Nephron progenitor cell (in vitro differentiated cells): ENCODE measurements around the gene OMA1.

Source experiments
- DNase-seq: peaks from one replicate; pipeline ENCODE4 v3.0.0; 2021
- H3K27ac Mint-ChIP-seq: 2 replicates; pipeline ENCODE4 v1.8.0; 2021; ENCODE audit warnings: mild to moderate bottlenecking, moderate library complexity, mixed read lengths
- H3K27me3 Mint-ChIP-seq: 2 replicates; pipeline ENCODE4 v1.8.0; 2021; ENCODE audit warnings: mild to moderate bottlenecking, low read depth, mixed read lengths; ENCODE audit not compliant: poor library complexity
- H3K36me3 Mint-ChIP-seq: 2 replicates; pipeline ENCODE4 v1.8.0; 2021; ENCODE audit warnings: low read depth, mixed read lengths
- H3K4me1 Mint-ChIP-seq: 2 replicates; pipeline ENCODE4 v1.8.0; 2021; ENCODE audit warnings: mixed read lengths
- H3K4me3 Mint-ChIP-seq: 2 replicates; pipeline ENCODE4 v1.8.0; 2021; ENCODE audit warnings: mild to moderate bottlenecking, moderate library complexity, mixed read lengths
- H3K9me3 Mint-ChIP-seq: 2 replicates; pipeline ENCODE4 v1.8.0; 2021; ENCODE audit warnings: mild to moderate bottlenecking, moderate library complexity, mixed read lengths
- CTCF ChIP-seq: fragments of 200-600 bp; sonication (generic); IDR thresholded peaks from 2 replicates; pipeline ENCODE4 v1.5.0; 2021; ENCODE audit warnings: antibody characterized with exemption

OMA1 gene

GRCh38 chr1:58460469-58460868, 86.1 kb downstream of the OMA1 start:
- Mint-ChIP-seq H3K4me3 (no peak overlapping the region), H3K27ac (no peak overlapping the region), H3K9me3 (no peaks in the 10 kb centered on the region), H3K4me1 (peaks cover 8% of the 10 kb centered on the region), H3K36me3 (no peaks in the 10 kb centered on the region), H3K27me3 (peaks cover 24% of the 10 kb centered on the region)
- TF ChIP-seq CTCF = no peak
- peak; percentile 57 for DNase-seq

- no peaks in the 10 kb centered on the region for H3K9me3 Mint-ChIP-seq
- DNase-seq = no peak
- peaks cover 23% of the 10 kb centered on the region for H3K27me3 Mint-ChIP-seq
- H3K36me3 Mint-ChIP-seq = no peaks in the 10 kb centered on the region
- peak overlapping the region; percentile 13 for H3K27ac Mint-ChIP-seq
- TF ChIP-seq CTCF = no peak
- no peak overlapping the region for H3K4me3 Mint-ChIP-seq
- H3K4me1 Mint-ChIP-seq = peaks cover 10% of the 10 kb centered on the region
These were observed 86.6 kb downstream of the OMA1 start for GRCh38 chr1:58459911-58460310.

DNA sequence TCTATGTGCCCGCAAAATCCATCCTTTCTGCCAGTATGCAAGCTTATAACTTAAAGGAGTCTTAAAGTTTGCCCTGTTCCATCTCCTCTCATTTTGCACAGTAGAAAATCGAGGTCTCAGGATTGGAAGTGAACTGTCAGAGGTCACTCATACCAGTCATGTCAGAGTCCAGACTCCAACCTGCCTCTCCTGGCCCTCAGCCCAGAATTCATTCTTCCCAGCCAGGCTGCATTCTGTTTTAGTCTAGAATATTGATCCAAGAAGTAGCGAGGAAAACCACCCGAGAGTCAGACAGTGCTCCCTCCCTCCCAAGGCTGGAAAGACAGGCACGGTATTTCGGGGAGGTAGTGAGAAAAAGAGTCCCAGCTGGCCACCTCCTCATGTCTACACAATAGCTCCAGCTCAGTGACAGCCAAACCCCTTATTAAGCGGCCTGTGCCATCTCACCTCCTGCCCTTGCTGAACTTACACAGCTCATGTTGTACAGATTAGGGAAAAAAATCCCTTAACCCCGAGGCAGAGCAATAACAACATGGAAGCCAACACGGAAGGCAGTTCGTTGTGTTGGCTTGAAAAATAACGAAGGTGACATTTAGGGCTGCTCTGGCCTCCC, 89.4 kb downstream of the OMA1 start:
- peaks cover 19% of the 10 kb centered on the region for H3K4me1 Mint-ChIP-seq
- DNase-seq = no peak
- H3K4me3 Mint-ChIP-seq = no peak overlapping the region
- TF ChIP-seq CTCF = no peak
- peaks cover 23% of the 10 kb centered on the region for H3K27me3 Mint-ChIP-seq
- no peaks in the 10 kb centered on the region for H3K36me3 Mint-ChIP-seq
- H3K27ac Mint-ChIP-seq = no peak overlapping the region
- H3K9me3 Mint-ChIP-seq = no peaks in the 10 kb centered on the region

DNA sequence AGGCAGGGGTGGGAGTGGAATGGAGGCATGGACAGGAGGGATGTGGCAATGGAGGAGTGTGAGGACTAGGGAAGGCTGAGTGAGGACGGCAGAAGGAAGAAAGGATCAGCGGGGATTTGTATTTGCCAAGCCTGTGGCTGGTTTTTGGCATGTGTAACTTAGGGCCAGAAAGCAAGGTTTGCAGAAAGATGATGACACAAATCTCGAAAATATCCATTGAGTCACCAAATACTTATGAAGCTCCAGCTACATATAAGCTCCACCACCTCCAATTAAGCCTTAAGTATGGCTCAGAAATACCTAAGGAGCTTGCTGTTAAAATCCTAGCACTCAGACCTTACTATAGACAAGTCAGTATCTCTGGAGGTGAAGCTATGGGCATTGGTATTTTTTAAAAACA, 90.1 kb downstream of the OMA1 start:
- H3K4me3 Mint-ChIP-seq = no peak overlapping the region
- no peaks in the 10 kb centered on the region for H3K9me3 Mint-ChIP-seq
- H3K27me3 Mint-ChIP-seq = peaks cover 23% of the 10 kb centered on the region
- no peak for DNase-seq
- peaks cover 19% of the 10 kb centered on the region for H3K4me1 Mint-ChIP-seq
- no peak for TF ChIP-seq CTCF
- no peak overlapping the region for H3K27ac Mint-ChIP-seq
- H3K36me3 Mint-ChIP-seq = no peaks in the 10 kb centered on the region

DNA sequence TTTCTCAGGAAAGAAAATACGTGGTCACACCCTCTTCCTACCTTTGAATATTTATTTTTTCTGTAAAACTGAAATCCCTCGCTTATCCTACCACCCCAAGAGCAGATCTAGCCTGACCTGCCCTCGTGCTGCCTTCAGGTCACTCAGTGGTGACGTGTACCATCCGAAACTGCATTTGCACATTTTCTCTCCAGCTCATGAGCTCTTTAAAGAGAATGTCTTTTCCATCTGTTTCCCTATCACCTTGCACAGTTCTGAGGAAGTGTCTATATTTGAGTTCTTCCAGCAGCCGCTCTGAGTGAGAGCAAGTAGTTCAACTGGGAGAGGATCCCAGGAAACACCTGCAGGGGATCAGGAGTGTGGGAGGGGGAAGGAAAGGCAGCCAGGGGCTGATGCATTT, 91.7 kb downstream of the OMA1 start:
- Mint-ChIP-seq H3K36me3 (no peaks in the 10 kb centered on the region), H3K4me3 (no peak overlapping the region), H3K4me1 (peaks cover 19% of the 10 kb centered on the region), H3K27ac (peak overlapping the region; percentile 9), H3K9me3 (no peaks in the 10 kb centered on the region), H3K27me3 (peaks cover 21% of the 10 kb centered on the region)
- no peak for TF ChIP-seq CTCF
- DNase-seq = no peak

DNA sequence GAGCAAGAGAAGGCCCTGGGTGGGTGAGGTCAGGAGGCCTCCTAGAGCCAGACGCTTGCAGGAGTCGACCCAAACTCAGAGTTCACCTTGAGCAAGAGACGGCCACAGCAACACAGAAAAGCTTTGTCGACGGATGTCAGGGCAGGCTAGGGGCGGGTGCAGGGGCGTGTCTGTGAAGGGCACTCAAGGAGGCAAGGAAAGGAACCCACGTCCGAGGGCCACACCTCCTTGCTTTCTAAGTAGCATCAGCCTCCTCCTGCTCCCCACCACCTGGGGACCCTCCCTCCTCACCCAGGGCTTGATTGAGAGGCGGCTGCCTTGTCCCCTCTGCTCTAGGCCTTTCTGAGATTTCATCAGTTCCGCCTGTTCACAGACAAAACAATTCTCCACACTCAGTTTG, 92.1 kb downstream of the OMA1 start:
- TF ChIP-seq CTCF = no peak
- Mint-ChIP-seq H3K4me1 (peaks cover 19% of the 10 kb centered on the region), H3K36me3 (no peaks in the 10 kb centered on the region), H3K27me3 (peaks cover 21% of the 10 kb centered on the region), H3K4me3 (no peak overlapping the region), H3K27ac (no peak overlapping the region), H3K9me3 (no peaks in the 10 kb centered on the region)
- no peak for DNase-seq
